Measurements from ENCODE around the gene RAP2A. TPM values are rescaled to one million over a fixed set of nuclear protein-coding genes. Genes with fewer than 3 reads are reported as not detected.

RAP2A gene
- total RNA-seq, 2 experiments from 2014 or later = 9.2 to 15.4 TPM

GRCh38 chr13:97474349-97474980 lies 40.5 kb downstream of the RAP2A start:
- Histone ChIP-seq H2AFZ (ENCODE audit: low read length) (no peak overlapping the region), H3K4me1 (ENCODE audit: insufficient read depth, low read length, poor library complexity, severe bottlenecking) (no peaks in the 10 kb centered on the region), H3K36me3 (ENCODE audit: insufficient read depth, low read length) (no peaks in the 10 kb centered on the region), H3K9me3 (ENCODE audit: low read length) (no peaks in the 10 kb centered on the region), H3K4me2 (ENCODE audit: low read length) (no peak overlapping the region), H3K4me3 (ENCODE audit: low read depth, low read length, poor library complexity, severe bottlenecking) (no peak overlapping the region), H4K20me1 (ENCODE audit: insufficient read depth, low read length) (no peaks in the 10 kb centered on the region), H3K9me2 (ENCODE audit: insufficient read depth, low read length) (no peaks in the 10 kb centered on the region), H3K27ac (ENCODE audit: low read depth, low read length, poor library complexity, severe bottlenecking) (no peak overlapping the region), H3K79me2 (ENCODE audit: insufficient read depth, low read depth, low read length) (no peaks in the 10 kb centered on the region)
- TF ChIP-seq EZH2phosphoT487 (IDR thresholded peaks at IDR 0.05; ENCODE audit: borderline replicate concordance, low read depth, low read length) = no peak
- TF ChIP-seq CTCF (conservative IDR thresholded peaks at IDR 0.05; ENCODE audit: low read length) = no peak
- no TSS peak for BruUV-seq (replicated peaks)
- ChIA-PET CTCF (ENCODE audit: unreplicated experiment) (no interaction called here), POLR2A (no interaction called here)
- DNase-seq (ENCODE audit: low spot score) = no peak
- intact Hi-C loops (cut with micrococcal nuclease; ENCODE audit: unreplicated experiment) = no loop called here

DNA sequence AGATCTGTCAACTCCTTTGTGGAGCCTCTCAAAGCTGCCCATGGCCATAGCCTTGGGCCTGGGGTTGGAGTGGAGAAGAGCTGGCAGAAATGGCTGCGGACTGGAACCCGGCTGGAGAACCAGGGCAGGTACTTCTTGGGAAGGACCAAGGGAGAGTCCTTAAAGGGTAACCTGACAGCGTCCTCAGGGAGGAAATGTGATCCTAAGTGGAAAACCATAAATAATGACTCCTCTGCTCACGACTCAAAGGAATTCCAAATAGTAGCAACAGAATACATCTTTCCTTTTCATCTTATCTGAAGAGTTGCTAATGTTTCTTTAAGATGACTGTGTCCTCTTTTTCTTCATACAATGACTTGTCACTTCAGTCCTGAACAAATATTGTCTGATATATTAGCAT lies 41.0 kb downstream of the RAP2A start:
- ChIA-PET CTCF (ENCODE audit: unreplicated experiment) (no interaction called here), POLR2A (no interaction called here)
- H3K79me2 ChIP-seq (ENCODE audit: insufficient read depth, low read depth, low read length) = no peaks in the 10 kb centered on the region
- H3K9me3 ChIP-seq (ENCODE audit: low read length) = no peaks in the 10 kb centered on the region
- intact Hi-C loops (cut with micrococcal nuclease; ENCODE audit: unreplicated experiment) = no loop called here
- no peak overlapping the region for H3K4me2 ChIP-seq (ENCODE audit: low read length)
- no peaks in the 10 kb centered on the region for H3K9me2 ChIP-seq (ENCODE audit: insufficient read depth, low read length)
- no peak overlapping the region for H3K27ac ChIP-seq (ENCODE audit: low read depth, low read length, poor library complexity, severe bottlenecking)
- no peak overlapping the region for H2AFZ ChIP-seq (ENCODE audit: low read length)
- no peaks in the 10 kb centered on the region for H3K36me3 ChIP-seq (ENCODE audit: insufficient read depth, low read length)
- no peak for DNase-seq (ENCODE audit: low spot score)
- TF ChIP-seq EZH2phosphoT487 (IDR thresholded peaks at IDR 0.05; ENCODE audit: borderline replicate concordance, low read depth, low read length) = no peak
- TF ChIP-seq CTCF (conservative IDR thresholded peaks at IDR 0.05; ENCODE audit: low read length) = no peak
- no peaks in the 10 kb centered on the region for H4K20me1 ChIP-seq (ENCODE audit: insufficient read depth, low read length)
- no TSS peak for BruUV-seq (replicated peaks)
- no peaks in the 10 kb centered on the region for H3K4me1 ChIP-seq (ENCODE audit: insufficient read depth, low read length, poor library complexity, severe bottlenecking)
- no peak overlapping the region for H3K4me3 ChIP-seq (ENCODE audit: low read depth, low read length, poor library complexity, severe bottlenecking)

DNA sequence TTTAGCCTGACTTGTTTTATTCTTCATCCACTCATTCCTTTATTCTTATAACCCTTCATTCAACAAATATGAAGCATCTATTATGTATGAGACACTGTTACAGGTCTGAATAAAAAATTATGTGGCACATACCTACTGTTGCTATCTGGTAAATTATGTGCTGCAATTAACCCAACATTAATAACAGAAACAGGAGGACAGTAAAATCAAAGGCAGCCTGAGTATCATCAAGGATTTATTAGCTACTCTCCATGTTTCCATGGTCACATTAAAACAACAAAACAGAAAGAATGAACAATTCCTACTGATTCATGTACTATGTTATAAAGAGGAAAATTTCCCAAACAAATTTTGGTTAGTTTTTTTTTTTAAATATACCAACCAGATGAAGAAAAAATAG lies 43.9 kb downstream of the RAP2A start:
- H3K27ac ChIP-seq (ENCODE audit: low read depth, low read length, poor library complexity, severe bottlenecking) = no peak overlapping the region
- H4K20me1 ChIP-seq (ENCODE audit: insufficient read depth, low read length) = no peaks in the 10 kb centered on the region
- no TSS peak for BruUV-seq (replicated peaks)
- H3K9me3 ChIP-seq (ENCODE audit: low read length) = no peaks in the 10 kb centered on the region
- H3K9me2 ChIP-seq (ENCODE audit: insufficient read depth, low read length) = no peaks in the 10 kb centered on the region
- H3K4me2 ChIP-seq (ENCODE audit: low read length) = no peak overlapping the region
- TF ChIP-seq EZH2phosphoT487 (IDR thresholded peaks at IDR 0.05; ENCODE audit: borderline replicate concordance, low read depth, low read length) = no peak
- TF ChIP-seq CTCF (conservative IDR thresholded peaks at IDR 0.05; ENCODE audit: low read length) = no peak
- no peaks in the 10 kb centered on the region for H3K4me1 ChIP-seq (ENCODE audit: insufficient read depth, low read length, poor library complexity, severe bottlenecking)
- no peak overlapping the region for H2AFZ ChIP-seq (ENCODE audit: low read length)
- intact Hi-C loops (cut with micrococcal nuclease; ENCODE audit: unreplicated experiment) = no loop called here
- ChIA-PET CTCF (ENCODE audit: unreplicated experiment) (no interaction called here), POLR2A (no interaction called here)
- no peak for DNase-seq (ENCODE audit: low spot score)
- H3K79me2 ChIP-seq (ENCODE audit: insufficient read depth, low read depth, low read length) = no peaks in the 10 kb centered on the region
- no peaks in the 10 kb centered on the region for H3K36me3 ChIP-seq (ENCODE audit: insufficient read depth, low read length)
- H3K4me3 ChIP-seq (ENCODE audit: low read depth, low read length, poor library complexity, severe bottlenecking) = no peak overlapping the region

Measured in OCI-LY7 (cell line).